ENCODE data around the gene RBM20.

DNA sequence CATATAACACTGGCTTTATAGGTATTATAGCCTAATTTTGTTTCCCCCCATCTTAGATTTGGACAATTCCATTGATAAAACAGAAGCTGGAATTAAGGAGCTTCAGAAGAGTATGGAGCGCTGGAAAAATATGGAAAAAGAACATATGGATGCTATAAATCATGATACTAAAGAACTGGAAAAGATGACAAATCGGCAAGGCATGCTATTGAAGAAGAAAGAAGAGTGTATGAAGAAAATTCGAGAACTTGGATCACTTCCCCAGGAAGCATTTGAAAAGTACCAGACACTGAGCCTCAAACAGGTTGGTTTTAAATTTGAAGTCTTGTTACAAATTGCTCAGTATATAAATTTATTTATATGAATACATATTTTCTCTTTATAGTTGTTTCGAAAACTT, 42.6 kb upstream of the RBM20 start:
- no peak for TF ChIP-seq EZH2 (IDR thresholded peaks at IDR 0.05; ENCODE audit: insufficient read depth, poor library complexity, severe bottlenecking)
- TF ChIP-seq EZH2phosphoT487 (IDR thresholded peaks at IDR 0.05; ENCODE audit: insufficient read depth, low read depth), result no peak
